Urinary bladder (tissue), 4 donors: ENCODE results near the gene CHP1. TPM values are rescaled to one million over a fixed set of nuclear protein-coding genes. Genes with fewer than 3 reads are reported as not detected.
"Not testable (repeated sequence)": the region's sequence is repeated elsewhere in the genome, so short reads cannot be mapped to it uniquely, and the experiment has no call there.

Experiments used
- DNase-seq: peaks from one replicate; pipeline ENCODE4 v3.0.0-alpha.2; 2015; ENCODE audit errors: extremely low spot score
- H3K27ac ChIP-seq: one replicate; pipeline ENCODE4 v1.5.1; 2013; ENCODE audit warnings: low read depth, mild to moderate bottlenecking, moderate library complexity
- H3K36me3 ChIP-seq: one replicate; pipeline ENCODE4 v1.6.1; 2013; ENCODE audit warnings: mild to moderate bottlenecking, moderate library complexity; ENCODE audit not compliant: insufficient read depth
- H3K4me1 ChIP-seq: one replicate; pipeline ENCODE4 v1.6.1; 2013; ENCODE audit warnings: mild to moderate bottlenecking, moderate library complexity; ENCODE audit not compliant: insufficient read depth
- H3K4me3 ChIP-seq: one replicate; pipeline ENCODE4 v1.5.1; 2013; ENCODE audit warnings: low read depth, low read length
- WGBS: extraction: QIAGEN DNeasy Blood & Tissue Kit; methylation state at CpG from one replicate; pipeline ENCODE4 v1.1.7; 2013; 5-methylcytosine and 5-hydroxymethylcytosine counted together
- polyA plus RNA-seq: library from polyadenylated mRNA; stranded (reverse); fragments of 200-250 nt; gene quantifications from one replicate; pipeline ENCODE4 v1.2.3, GENCODE V29; 2013
- total RNA-seq: library from RNA; depleted of rRNA; stranded (reverse); fragments of >200 nt; gene quantifications from one replicate; pipeline ENCODE4 v1.2.3, GENCODE V29; 2014
- donor health status: healthy with polysubstance abuse.
- donor health status: healthy.

The CHP1 gene
- total and polyA plus RNA-seq, 2 donors: 45.6 to 53.3 TPM

- Histone ChIP-seq H3K27ac (no peak overlapping the region), H3K36me3 (no peaks in the 10 kb centered on the region), H3K4me3 (no peak overlapping the region), H3K4me1 (no peaks in the 10 kb centered on the region)
- 73% methylated on average over 1 of the region's 1 CpG for WGBS
- no peak for DNase-seq
Observed at GRCh38 chr15:41233367-41233771, 2.3 kb downstream of the CHP1 start.

- not testable (repeated sequence) for H3K4me3 ChIP-seq, H3K4me1 ChIP-seq, H3K27ac ChIP-seq, DNase-seq, H3K36me3 ChIP-seq
- 96% methylated on average over 5 of the region's 5 CpGs for WGBS
Observed at GRCh38 chr15:41235228-41235627, 4.2 kb downstream of the CHP1 start.

- Histone ChIP-seq H3K4me3 (no peak overlapping the region), H3K27ac (no peak overlapping the region), H3K36me3 (no peaks in the 10 kb centered on the region), H3K4me1 (no peaks in the 10 kb centered on the region)
- no peak for DNase-seq
Observed at GRCh38 chr15:41235929-41236328, 4.9 kb downstream of the CHP1 start.

GRCh38 chr15:41238100-41238499 is 7.0 kb downstream of the CHP1 start:
- 77% methylated on average over 5 of the region's 5 CpGs for WGBS
- no peak overlapping the region for H3K4me3 ChIP-seq
- DNase-seq: no peak
- H3K4me1 ChIP-seq: no peaks in the 10 kb centered on the region
- no peak overlapping the region for H3K27ac ChIP-seq
- H3K36me3 ChIP-seq: no peaks in the 10 kb centered on the region

GRCh38 chr15:41241221-41241964 is 10.3 kb downstream of the CHP1 start:
- no peak overlapping the region for H3K4me3 ChIP-seq
- H3K4me1 ChIP-seq: no peaks in the 10 kb centered on the region
- 85% methylated on average over 6 of the region's 6 CpGs for WGBS
- H3K27ac ChIP-seq: no peak overlapping the region
- H3K36me3 ChIP-seq: peaks cover 1% of the 10 kb centered on the region
- no peak for DNase-seq

GRCh38 chr15:41250745-41251144 is 19.7 kb downstream of the CHP1 start:
- DNase-seq, H3K36me3 ChIP-seq, H3K4me1 ChIP-seq, H3K27ac ChIP-seq, H3K4me3 ChIP-seq: not testable (repeated sequence)
- WGBS: 92% methylated on average over 8 of the region's 8 CpGs

GRCh38 chr15:41251411-41251810 is 20.3 kb downstream of the CHP1 start:
- no peaks in the 10 kb centered on the region for H3K4me1 ChIP-seq
- no peak for DNase-seq
- no peak overlapping the region for H3K27ac ChIP-seq
- 97% methylated on average over 5 of the region's 5 CpGs for WGBS
- no peaks in the 10 kb centered on the region for H3K36me3 ChIP-seq
- H3K4me3 ChIP-seq: no peak overlapping the region

GRCh38 chr15:41254560-41254959 is 23.5 kb downstream of the CHP1 start:
- no peak for DNase-seq
- Histone ChIP-seq H3K36me3 (no peaks in the 10 kb centered on the region), H3K4me1 (no peaks in the 10 kb centered on the region), H3K27ac (no peak overlapping the region), H3K4me3 (no peak overlapping the region)
- 93% methylated on average over 4 of the region's 4 CpGs for WGBS

GRCh38 chr15:41256103-41256502 is 25.0 kb downstream of the CHP1 start:
- H3K4me3 ChIP-seq: no peak overlapping the region
- no peaks in the 10 kb centered on the region for H3K4me1 ChIP-seq
- 94% methylated on average over 3 of the region's 3 CpGs for WGBS
- DNase-seq: no peak
- H3K36me3 ChIP-seq: no peaks in the 10 kb centered on the region
- no peak overlapping the region for H3K27ac ChIP-seq

GRCh38 chr15:41256577-41257038 is 25.5 kb downstream of the CHP1 start:
- H3K4me3 ChIP-seq: no peak overlapping the region
- H3K27ac ChIP-seq: no peak overlapping the region
- no peaks in the 10 kb centered on the region for H3K36me3 ChIP-seq
- 85% methylated on average over 5 of the region's 5 CpGs for WGBS
- no peak for DNase-seq
- H3K4me1 ChIP-seq: no peaks in the 10 kb centered on the region

GRCh38 chr15:41258750-41259471 is 27.8 kb downstream of the CHP1 start:
- Histone ChIP-seq H3K27ac (no peak overlapping the region), H3K36me3 (no peaks in the 10 kb centered on the region), H3K4me3 (no peak overlapping the region), H3K4me1 (no peaks in the 10 kb centered on the region)
- DNase-seq: no peak
- whole genome bisulfite sequencing: 70% methylated on average over 3 of the region's 3 CpGs

- WGBS: 88% methylated on average over 12 of the region's 12 CpGs
- H3K36me3 ChIP-seq: no peaks in the 10 kb centered on the region
- no peaks in the 10 kb centered on the region for H3K4me1 ChIP-seq
- H3K27ac ChIP-seq: no peak overlapping the region
- no peak for DNase-seq
- H3K4me3 ChIP-seq: no peak overlapping the region
Observed at GRCh38 chr15:41259546-41260189, 28.6 kb downstream of the CHP1 start.

GRCh38 chr15:41260924-41261323 is 29.9 kb downstream of the CHP1 start:
- WGBS: 96% methylated on average over 7 of the region's 7 CpGs
- H3K36me3 ChIP-seq, H3K4me1 ChIP-seq, H3K27ac ChIP-seq, H3K4me3 ChIP-seq, DNase-seq: not testable (repeated sequence)

- no peaks in the 10 kb centered on the region for H3K4me1 ChIP-seq
- 97% methylated on average over 8 of the region's 8 CpGs for WGBS
- H3K27ac ChIP-seq: no peak overlapping the region
- no peak overlapping the region for H3K4me3 ChIP-seq
- H3K36me3 ChIP-seq: peaks cover 2% of the 10 kb centered on the region
- no peak for DNase-seq
Observed at GRCh38 chr15:41262571-41262970, 31.5 kb downstream of the CHP1 start.
